ENCODE data around the gene SLC2A6. TPM values are rescaled to one million over a fixed set of nuclear protein-coding genes. Genes with fewer than 3 reads are reported as not detected.

The SLC2A6 gene
- total and polyA plus RNA-seq, 11 donors = 1.8 to 10.4 (median 3.2) TPM

GRCh38 chr9:133487331-133487725 lies 8.4 kb upstream of the SLC2A6 start:
- Histone ChIP-seq H3K4me1 (peaks cover 0 to 21% (median 10%) of the 10 kb centered on the region in 12 donors), H3K27ac (peak overlapping the region in 3 of 12 donors; percentile 43 to 75 (median 66)), H3K9me3 (no peaks in the 10 kb centered on the region), H3K27me3 (peaks cover 0 to 4% (median 0%) of the 10 kb centered on the region in 9 donors), H3K36me3 (no peaks in the 10 kb centered on the region), H3K4me3 (peak overlapping the region in 1 of 12 donors; percentile 10)
- WGBS, 4 donors = 78 to 89% (median 85%) methylated on average over 5 to 8 of the region's 8 CpGs
- DNase-seq = peak in 2 of 5 donors; percentile 20 to 26
- intact Hi-C loops (cut with DNase I) = loop anchor here (2.0 to 10.0 kb wide), 10 partner anchors 65 to 465 kb away; partner anchors contain the start of genes ADAMTS13 (in 1 of the 10), MED22 (in 1 of the 10), RPL7A (in 1 of the 10) and SURF1 (in 1 of the 10)
- no peak for TF ChIP-seq CTCF (IDR thresholded peaks at IDR 0.05)
- no peak for TF ChIP-seq POLR2A (IDR thresholded peaks at IDR 0.05)
- no peak for ATAC-seq

- Histone ChIP-seq H3K9me3 (no peaks in the 10 kb centered on the region), H3K27me3 (peaks cover 0 to 4% (median 0%) of the 10 kb centered on the region in 9 donors), H3K4me3 (no peak overlapping the region), H3K4me1 (peaks cover 0 to 12% (median 2%) of the 10 kb centered on the region in 12 donors), H3K27ac (no peak overlapping the region), H3K36me3 (no peaks in the 10 kb centered on the region)
- no peak for TF ChIP-seq POLR2A (IDR thresholded peaks at IDR 0.05)
- TF ChIP-seq CTCF (IDR thresholded peaks at IDR 0.05) = no peak
- ATAC-seq (peak in 2 of 4 donors; percentile 4 to 11), DNase-seq (peak in 3 of 5 donors; percentile 21 to 61 (median 22))
- intact Hi-C loops (cut with DNase I) = loop anchor here (1.0 to 10.0 kb wide), 13 partner anchors 63 to 463 kb away; partner anchors contain the start of genes ADAMTS13 (in 1 of the 10), MED22 (in 1 of the 10), RPL7A (in 1 of the 10) and SURF1 (in 1 of the 10)
- WGBS, 4 donors = 61 to 73% (median 66%) methylated on average over 23 to 25 of the region's 25 CpGs
These were observed 6.8 kb upstream of the SLC2A6 start for GRCh38 chr9:133485531-133486260.

GRCh38 chr9:133484671-133485437 lies 6.0 kb upstream of the SLC2A6 start:
- Histone ChIP-seq H3K36me3 (no peaks in the 10 kb centered on the region), H3K27me3 (peaks cover 0 to 4% (median 0%) of the 10 kb centered on the region in 9 donors), H3K9me3 (no peaks in the 10 kb centered on the region), H3K4me1 (peaks cover 0 to 14% (median 2%) of the 10 kb centered on the region in 12 donors), H3K27ac (no peak overlapping the region), H3K4me3 (no peak overlapping the region)
- WGBS, 4 donors = 69 to 72% (median 71%) methylated on average over 17 to 22 of the region's 22 CpGs
- intact Hi-C loops (cut with DNase I) = loop anchor here in 7 of 10 donors (2.0 to 10.0 kb wide), 9 partner anchors 63 to 463 kb away; partner anchors contain the start of genes ADAMTS13 (in 1 of the 7), MED22 (in 1 of the 7), RPL7A (in 1 of the 7) and SURF1 (in 1 of the 7)
- TF ChIP-seq POLR2A (IDR thresholded peaks at IDR 0.05) (no peak), CTCF (IDR thresholded peaks at IDR 0.05) (no peak)
- ATAC-seq (no peak), DNase-seq (peak in 3 of 5 donors; percentile 18 to 69 (median 22))

Data from heart left ventricle (tissue), 16 donors.